ENCODE data around the gene NNT.
"Not testable (repeated sequence)": the region's sequence is repeated elsewhere in the genome, so short reads cannot be mapped to it uniquely, and the experiment has no call there.

The NNT gene

DNA sequence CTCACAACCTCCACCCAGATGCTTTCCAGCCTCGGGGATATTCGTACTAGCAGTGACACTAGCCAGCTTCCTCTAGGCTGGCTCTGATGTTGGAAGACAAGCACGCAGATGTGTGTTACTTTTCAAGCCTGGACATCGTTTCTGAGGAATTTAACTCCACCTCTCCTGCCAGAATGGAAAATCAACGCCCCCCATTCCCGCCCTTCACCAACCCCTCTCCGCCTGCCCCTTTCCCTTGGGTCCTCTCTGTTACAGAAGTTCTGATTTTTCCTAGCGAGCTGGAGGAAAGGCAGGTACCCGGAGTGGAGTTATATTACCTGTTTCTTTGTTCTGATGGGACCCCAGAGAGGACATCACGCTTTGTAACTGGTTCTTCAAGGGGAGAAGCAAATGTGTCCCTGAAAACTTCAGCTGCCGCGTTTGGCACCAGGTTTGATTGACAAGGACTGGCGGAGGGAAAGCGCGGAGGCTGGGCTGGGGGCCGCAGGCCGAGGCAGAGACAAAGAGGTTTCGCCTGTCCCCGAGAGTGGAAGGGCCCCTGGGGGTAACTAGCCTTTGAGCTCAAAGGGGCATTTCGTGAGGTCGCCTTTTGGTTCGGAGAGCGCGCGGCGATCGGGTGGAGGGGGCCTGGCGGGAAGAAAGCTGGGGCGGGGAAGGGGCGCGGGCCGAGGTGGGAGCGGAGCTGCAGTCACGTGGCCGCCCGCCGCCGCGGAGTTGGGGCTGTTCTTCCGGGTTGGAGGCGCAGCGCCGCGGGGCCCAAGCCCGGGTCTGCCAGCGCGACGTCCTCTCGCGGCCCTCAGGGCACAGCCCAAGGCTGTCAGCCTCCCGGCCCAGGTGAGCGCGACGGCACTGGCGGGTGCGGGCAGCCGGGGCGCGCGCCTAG lies at the start of gene NNT:
NNT (plus strand) TSS at position 720 of the 883 bp plus-strand sequence. CDS start 6,016 bp downstream, outside the sequence.
- peak; percentile 88 for DNase-seq

DNA sequence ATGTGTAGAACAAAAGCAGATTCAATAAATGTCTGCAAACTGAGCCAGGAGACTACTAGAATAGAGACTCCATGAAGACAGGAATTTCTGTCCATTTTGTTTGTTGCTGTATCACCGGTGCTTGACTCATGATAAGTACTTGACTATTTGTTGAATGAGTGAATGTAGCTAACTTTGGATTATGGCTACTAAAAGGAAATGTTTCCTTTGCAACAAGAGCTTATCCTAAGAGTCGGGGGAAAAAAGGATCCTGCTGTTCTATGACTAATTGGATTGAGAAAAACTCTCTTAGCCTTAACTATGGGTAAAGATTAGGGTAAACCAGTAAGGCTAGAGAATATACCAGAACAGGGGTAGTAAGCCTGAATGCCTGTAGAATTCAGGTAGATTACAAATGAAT lies 49.6 kb upstream of the NNT start:
- DNase-seq: no peak

- no peak for DNase-seq
These were observed 48.5 kb upstream of the NNT start for GRCh38 chr5:43554497-43554896.

DNA sequence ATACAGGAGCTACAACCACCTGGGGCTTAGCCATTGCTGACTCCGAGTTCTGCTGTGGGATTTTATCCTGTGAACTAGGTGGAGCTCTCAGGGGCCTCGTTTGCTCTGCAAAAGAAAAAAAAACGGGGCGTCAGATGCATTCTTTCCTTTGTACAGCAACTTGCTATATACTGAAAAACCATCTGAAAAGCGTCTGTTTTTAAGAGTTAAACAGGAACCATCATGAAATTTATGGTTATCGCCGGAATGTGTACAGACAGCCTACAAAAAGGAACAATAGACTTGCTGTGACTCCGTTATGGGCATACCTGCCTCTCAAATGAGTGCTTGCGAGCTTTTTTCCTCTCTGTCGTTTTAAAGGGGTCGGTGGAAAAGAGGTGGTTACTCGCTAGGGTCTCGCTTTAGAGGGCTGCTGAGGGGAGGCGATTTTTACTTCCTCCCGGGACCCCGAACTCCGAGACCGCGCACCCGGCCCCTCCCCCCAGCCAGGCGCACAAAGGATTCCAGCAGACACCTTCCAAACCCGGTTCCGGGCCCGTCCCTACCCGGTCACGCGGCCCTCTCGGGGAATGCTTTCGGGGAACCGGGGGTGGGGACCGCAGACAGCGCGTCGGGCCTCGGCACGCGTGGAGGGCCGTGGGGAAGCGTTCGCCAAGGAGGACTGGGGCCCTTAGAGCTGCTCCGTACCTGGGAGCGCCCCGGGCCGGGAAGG lies 46.9 kb upstream of the NNT start:
- DNase-seq: peak; percentile 84

DNA sequence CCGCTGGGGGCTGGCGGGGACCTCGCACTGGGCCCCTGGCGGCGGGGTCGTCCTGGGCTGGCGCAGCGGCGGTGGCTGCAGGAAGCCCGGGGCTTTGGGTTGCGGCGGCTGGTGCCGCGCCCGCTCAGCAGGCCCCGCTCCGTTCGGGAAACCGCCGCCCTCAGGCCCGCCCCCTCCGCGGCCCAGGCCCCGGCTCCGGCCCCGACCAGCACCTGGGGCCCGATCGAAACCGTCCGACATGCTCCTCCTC lies 46.4 kb upstream of the NNT start:
- DNase-seq: not testable (repeated sequence)

- DNase-seq: peak; percentile 93
These were observed 46.0 kb upstream of the NNT start, which contains the start of gene PAIP1 for GRCh38 chr5:43556857-43557542. Gene PAIP1 (minus strand): TSS chr5:43557077. CDS start chr5:43556846, 231 bp downstream.

DNA sequence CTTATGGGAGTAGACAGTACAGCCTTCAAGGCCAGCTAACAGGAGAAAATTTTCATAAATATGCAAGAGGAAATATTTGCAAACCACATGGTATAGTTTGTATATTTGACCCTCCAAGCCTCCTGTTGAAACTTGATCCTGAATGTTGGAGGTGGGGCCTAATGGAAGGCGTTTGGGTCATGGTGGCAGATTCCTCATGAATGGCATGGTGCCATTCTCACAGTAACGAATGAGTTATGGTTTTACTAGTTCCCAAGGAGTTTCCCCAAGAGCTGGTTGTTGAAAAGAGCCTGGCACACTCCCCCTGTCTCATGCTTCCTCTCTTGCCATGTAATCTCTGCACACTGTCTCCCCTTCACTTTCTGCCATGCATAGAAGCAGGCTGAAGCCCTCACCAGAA lies 42.9 kb upstream of the NNT start:
- DNase-seq: no peak

GRCh38 chr5:43561356-43561755 lies 41.6 kb upstream of the NNT start:
- no peak for DNase-seq

DNA sequence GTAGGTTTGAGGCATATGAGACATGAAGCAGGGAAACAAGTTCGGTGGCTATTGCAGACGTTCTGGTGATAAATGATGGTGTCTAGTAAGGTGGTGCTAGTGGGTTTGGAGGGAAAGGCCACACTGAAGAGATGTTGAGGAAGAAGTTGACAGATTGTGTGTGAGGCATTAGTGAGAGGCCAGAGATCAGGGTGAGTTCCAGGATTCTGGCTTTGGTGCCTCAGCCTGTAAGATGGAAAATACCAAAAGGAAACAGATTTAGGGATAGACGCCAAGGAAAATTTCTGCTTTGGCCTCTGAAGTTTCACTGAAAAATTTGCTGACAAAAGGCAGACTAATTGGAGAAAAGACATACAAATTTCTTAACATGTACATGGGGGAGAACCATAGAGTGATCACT lies 39.7 kb upstream of the NNT start:
- no peak for DNase-seq

- no peak for DNase-seq
These were observed 38.6 kb upstream of the NNT start for GRCh38 chr5:43564289-43564850.

GRCh38 chr5:43565043-43565442 lies 37.9 kb upstream of the NNT start:
- DNase-seq: no peak

DNA sequence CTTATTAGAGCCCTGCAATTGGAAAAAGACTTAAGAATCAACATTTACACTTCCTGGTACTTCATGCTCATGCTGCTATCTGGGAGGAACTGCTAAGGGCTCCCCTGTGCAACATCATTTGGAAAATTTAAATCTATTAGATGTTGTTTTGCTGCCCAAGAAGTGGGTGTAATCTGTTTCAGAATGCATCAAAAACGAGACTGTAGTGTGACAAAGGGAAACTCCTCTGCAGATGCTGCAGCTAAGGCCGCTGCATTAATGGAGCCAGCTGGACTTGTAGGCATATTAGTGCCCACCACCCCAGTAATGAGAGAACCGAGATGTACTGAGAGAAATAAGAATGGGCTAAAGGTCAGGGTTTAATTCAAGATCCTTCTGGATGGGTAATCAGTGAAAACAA lies 35.0 kb upstream of the NNT start:
- DNase-seq: no peak

DNA sequence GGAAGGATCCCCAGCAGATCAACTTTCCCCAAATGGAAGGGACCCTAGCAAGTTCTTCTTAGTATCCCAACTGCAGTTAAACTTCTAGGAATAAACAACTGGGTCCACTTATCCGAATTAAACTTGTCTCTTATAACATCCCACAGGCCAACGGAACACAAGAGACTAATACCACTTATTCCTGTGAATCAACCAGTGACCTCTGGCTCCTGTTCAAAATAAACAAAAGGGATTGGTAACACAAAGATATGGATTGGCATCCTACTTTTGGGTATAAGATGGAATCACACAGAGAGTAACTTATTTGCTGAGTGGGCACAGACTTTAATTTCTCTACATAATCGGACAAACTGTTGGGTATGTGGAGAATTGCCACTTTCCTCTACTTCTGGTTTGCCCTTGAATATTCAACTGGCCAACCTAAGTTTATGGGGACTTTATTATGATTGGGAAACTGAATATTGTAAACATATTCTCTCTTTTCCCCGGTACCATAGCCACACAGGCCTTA lies 33.7 kb upstream of the NNT start:
- DNase-seq: no peak

DNA sequence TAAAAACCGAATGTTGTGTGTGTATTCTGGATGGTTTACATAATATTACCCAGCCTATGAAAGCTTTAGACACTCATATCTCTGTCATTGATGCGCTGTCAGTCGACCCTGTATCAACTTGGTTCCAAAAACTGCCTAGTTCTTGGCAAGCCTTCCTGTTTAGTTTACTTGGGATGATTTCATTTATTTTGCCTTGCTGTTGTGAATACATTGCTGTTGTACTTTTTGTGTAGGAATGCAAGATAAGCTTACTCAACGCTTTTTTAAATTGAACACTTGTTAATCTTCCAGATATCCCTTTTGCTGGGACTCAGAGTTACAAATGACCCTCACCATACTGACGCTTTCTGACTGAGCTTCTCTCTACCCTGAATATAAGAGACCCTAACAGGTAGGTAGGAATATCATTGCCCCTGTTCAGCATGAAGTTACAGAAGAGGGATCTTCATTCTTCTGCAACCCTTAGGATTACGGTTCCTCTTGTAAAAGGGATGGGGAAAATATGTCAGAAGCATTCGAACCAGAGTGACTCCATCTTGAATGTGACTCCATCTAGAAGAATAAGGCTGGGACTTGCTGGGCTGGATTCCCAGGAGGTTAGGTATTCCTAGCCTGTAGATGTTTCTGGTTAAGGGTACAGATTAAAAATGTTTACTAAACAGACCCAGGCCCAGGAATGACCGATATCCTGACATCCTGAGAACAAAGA lies 32.4 kb upstream of the NNT start:
- DNase-seq: no peak

- no peak for DNase-seq
These were observed 31.7 kb upstream of the NNT start for GRCh38 chr5:43571237-43571636.

- no peak for DNase-seq
These were observed 30.6 kb upstream of the NNT start for GRCh38 chr5:43572357-43572756.

GRCh38 chr5:43573058-43573457 lies 29.9 kb upstream of the NNT start:
- no peak for DNase-seq

DNA sequence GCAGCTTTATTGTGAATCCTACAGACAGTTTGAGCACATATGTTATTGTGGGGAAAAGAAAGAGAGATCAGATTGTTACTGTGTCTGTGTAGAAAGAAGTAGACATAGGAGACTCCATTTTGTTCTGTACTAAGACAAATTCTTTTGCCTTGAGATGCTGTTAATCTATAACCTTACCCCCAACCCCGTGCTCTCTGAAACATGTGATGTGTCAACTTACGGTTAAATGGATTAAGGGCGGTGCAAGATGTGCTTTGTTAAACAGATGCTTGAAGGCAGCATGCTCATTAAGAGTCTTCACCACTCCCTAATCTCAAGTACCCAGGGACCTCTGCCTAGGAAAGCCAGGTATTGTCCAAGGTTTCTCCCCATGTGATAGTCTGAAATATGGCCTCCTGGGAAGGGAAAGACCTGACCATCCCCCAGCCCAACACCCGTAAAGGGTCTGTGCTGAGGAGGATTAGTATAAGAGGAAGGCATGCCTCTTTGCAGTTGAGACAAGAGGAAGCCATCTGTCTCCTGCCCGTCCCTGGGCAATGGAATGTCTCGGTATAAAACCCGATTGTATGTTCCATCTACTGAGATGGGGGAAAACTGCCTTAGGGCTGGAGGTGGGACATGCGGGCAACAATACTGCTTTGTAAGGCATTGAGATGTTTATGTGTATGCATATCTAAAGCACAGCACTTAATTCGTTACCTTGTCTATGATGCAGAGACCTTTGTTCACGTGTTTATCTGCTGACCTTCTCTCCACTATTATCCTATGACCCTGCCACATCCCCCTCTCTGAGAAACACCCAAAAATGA lies 22.4 kb upstream of the NNT start:
- DNase-seq: not testable (repeated sequence)

DNA sequence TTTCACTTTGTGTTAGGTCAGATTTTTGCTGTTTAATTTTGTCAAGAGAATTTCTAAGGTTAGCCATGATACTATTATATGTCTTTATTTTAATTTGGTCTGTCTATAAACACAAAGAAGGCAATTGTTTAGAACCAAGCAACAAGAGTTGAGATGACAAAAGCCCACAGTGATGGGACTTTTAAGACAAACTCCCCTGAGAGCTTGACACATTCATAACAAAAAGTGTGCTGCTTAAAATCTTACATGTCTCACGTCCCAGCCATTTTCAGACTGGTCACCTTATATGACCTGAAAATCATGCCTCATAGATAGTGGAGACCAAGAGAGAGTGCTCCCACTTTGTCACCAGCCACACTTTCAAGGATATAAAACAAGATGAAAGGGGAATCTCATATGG lies 21.6 kb upstream of the NNT start:
- no peak for DNase-seq

GRCh38 chr5:43582082-43583005 lies 20.6 kb upstream of the NNT start:
- no peak for DNase-seq

DNA sequence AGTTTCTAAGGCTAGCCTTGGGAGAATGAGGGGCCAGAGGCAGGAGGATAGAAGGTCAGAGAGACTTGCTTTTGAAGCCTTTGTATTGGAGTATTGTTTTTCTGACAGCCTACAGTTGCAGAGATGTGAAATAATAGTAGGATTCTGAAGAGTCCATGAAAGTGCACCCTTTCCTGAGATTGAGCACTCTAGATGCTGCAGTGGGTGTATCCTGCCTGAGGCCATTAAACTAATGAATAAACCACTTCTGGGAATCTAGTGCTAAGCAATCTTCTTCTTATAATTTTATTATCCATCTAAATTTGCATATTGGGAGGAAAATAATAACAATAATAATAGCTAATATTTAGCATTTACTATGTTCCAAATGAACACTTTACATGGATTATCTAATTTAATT lies 19.3 kb upstream of the NNT start:
- DNase-seq: no peak
